ENCODE data around the gene SLF2. TPM values are rescaled to one million over a fixed set of nuclear protein-coding genes. Genes with fewer than 3 reads are reported as not detected.
A peak's percentile ranks its signal among the peaks of the same experiment; 100 is the strongest.

SLF2 gene
- total and polyA plus RNA-seq, 9 of the 15 experiments (the other 6 are each of a cell fraction or from before 2014, with no cell fraction given) = 1.7 to 18.4 (median 7.8) TPM

GRCh38 chr10:100998991-100999741 lies 86.4 kb downstream of the SLF2 start (continued):
- TF ChIP-seq E2F6 (IDR thresholded peaks at IDR 0.05; ENCODE audit: borderline replicate concordance in 1 of 2, extremely low read depth in 1 of 2, insufficient read depth in 1 of 2, insufficient read length in 1 of 2, low read depth in 1 of 2, low read length in 1 of 2, poor library complexity in 1 of 2, severe bottlenecking in 1 of 2) (peak; percentile 65 to 88), KDM5B (IDR thresholded peaks at IDR 0.05; ENCODE audit: insufficient replicate concordance, low read depth, low read length) (peak; percentile 57), ETS1 (conservative IDR thresholded peaks at IDR 0.05; ENCODE audit: control insufficient read depth, low read depth, low read length) (peak; percentile 53; the same call in 1 of the 2 replicates), GMEB1 (CRISPR knock-in tag; IDR thresholded peaks at IDR 0.05) (peak; percentile 17; the same call in 1 of the 2 replicates), SREBF2 (CRISPR knock-in tag; IDR thresholded peaks at IDR 0.05) (no peak), CTCFL (IDR thresholded peaks at IDR 0.05; ENCODE audit: borderline replicate concordance, insufficient read depth, low read depth, low read length, poor library complexity, severe bottlenecking) (peak; percentile 70), MAZ (CRISPR knock-in tag; conservative IDR thresholded peaks at IDR 0.05 in 1 of 2, IDR thresholded peaks at IDR 0.05 in 1 of 2) (peak; percentile 76 to 90), RB1 (IDR thresholded peaks at IDR 0.05; ENCODE audit: low read depth) (peak; percentile 73), HMGN3 (IDR thresholded peaks at IDR 0.05; ENCODE audit: borderline replicate concordance, extremely low read depth, insufficient read length, low read depth, low read length) (peak; percentile 33), POLR2G (IDR thresholded peaks at IDR 0.05; ENCODE audit: low read depth, low read length) (peak; percentile 85), MTA3 (IDR thresholded peaks at IDR 0.05; ENCODE audit: borderline replicate concordance) (no peak), FOXA3 (CRISPR knock-in tag; conservative IDR thresholded peaks at IDR 0.05 in 1 of 2, IDR thresholded peaks at IDR 0.05 in 1 of 2) (0 out of 4 replicates have a peak, but pooled peaks of 1 of the 2 experiments have one; percentile 50), BRD4 (IDR thresholded peaks at IDR 0.05) (no peak), YY1 (IDR thresholded peaks at IDR 0.05; ENCODE audit: borderline replicate concordance in 1 of 3, control insufficient read depth in 1 of 3, extremely low read depth in 1 of 3, insufficient read depth in 3 of 3, insufficient read length in 1 of 3, insufficient replicate concordance in 2 of 3, low read depth in 1 of 3, low read length in 2 of 3) (peak in 1 of 3 experiments; percentile 12), ZEB2 (IDR thresholded peaks at IDR 0.05) (no peak), TFAP4 (CRISPR knock-in tag; IDR thresholded peaks at IDR 0.05; ENCODE audit: borderline replicate concordance) (peak; percentile 33; the same call in 1 of the 2 replicates)
